ENCODE data around the gene GGACT.
"Not testable (repeated sequence)": the region's sequence is repeated elsewhere in the genome, so short reads cannot be mapped to it uniquely, and the experiment has no call there.

GGACT gene

DNA sequence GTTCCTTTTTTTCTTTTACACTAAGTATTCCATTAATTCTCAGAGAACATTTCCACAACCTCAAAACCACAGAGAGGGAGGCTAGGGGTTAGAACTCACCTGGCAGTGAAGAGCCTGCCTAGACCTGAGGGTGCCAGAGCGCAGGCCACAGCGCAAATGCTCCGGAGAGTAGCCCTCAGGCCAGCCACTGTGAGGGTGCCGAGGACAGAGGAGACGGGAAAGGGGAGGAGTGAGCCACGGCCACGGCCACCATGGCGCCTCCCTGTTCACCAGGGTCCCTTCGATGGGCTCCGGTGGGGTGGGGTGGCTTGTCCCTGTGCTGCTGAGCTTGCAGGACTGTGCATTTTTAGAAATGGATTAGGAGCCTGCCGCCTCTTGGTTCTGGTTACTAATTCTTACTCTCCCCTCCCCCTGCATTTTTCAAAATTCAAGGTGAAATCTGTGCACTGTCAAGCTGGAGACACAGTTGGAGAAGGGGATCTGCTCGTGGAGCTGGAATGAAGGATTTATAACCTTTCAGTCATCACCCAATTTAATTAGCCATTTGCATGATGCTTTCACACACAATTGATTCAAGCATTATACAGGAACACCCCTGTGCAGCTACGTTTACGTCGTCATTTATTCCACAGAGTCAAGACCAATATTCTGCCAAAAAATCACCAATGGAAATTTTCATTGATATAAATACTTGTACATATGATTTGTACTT lies 58.8 kb downstream of the GGACT start:
- no peak for DNase-seq (ENCODE audit: low read depth)

- DNase-seq (ENCODE audit: low read depth) = no peak
Observed at GRCh38 chr13:100528820-100529219, 59.8 kb downstream of the GGACT start.

DNA sequence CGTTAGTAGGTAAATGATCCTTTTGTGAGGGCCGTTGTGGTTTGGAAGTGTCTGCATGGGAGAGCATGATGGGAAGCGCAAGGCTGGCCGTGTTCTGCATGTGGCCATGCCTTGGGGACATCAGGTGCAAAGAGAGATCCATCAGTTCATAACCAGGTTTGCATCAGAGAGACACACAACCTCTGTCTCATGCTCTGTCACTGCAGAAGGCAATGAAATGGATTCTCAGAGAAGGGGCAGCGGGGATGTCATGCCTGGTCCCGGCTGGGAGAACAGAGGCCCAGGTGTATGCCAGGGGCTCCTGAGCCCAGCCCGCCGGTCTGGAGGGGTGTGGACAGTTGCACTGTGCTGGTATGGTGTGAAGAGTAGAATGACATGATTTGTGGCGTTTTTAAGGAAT lies 60.2 kb downstream of the GGACT start:
- DNase-seq (ENCODE audit: low read depth) = no peak

DNA sequence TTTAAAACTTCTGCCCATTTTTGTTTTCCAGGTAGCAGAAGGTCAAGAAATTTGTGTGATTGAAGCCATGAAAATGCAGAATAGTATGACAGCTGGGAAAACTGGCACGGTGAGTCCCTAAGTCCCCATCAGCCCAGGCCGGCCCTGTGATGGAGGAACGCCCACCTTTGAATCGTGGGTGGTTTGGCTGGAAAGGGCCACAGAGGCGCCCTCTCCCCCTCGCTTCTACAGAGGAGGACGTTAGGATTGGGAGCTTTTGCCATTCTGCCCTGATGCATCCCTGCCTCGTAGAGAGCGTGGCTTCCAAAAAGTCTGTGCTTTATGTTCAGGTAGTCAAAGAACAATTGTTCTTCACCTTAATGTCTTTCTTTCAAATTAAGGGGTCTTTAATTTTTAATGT lies 60.9 kb downstream of the GGACT start:
- no peak for DNase-seq (ENCODE audit: low read depth)

DNA sequence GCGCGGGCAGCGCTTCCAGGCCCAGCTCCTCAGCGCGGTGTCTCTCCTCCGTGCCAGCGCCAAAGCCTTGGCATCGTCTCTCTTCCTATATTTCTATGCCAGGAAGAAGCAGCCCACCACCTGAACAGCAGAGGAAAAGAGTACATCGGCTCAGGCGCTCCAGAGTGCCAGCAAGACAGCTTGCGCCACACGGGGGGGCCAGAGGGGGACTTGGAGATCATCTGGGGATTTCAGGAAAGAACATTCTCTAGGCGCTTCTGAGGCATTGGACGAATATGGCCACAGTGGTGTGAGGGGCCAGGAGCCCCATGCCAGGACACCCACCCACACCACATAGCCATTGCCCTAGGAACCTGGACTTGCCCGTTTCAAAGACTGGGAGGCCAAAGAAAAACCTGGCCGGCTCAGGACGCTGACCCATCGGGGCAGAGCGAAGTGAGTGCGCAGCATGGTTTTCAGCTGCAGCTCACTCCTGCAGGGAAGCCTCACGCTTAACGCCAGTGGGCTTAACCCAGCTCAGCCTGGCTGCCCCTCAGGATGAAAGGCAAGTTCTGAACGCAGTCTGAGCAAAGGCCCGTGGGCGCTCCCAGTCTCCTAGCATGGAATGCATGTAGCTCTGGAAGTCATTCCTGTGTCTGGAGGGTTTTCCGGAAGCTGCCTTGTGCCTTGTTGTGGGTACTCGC lies 62.1 kb downstream of the GGACT start:
- no peak for DNase-seq (ENCODE audit: low read depth)

DNA sequence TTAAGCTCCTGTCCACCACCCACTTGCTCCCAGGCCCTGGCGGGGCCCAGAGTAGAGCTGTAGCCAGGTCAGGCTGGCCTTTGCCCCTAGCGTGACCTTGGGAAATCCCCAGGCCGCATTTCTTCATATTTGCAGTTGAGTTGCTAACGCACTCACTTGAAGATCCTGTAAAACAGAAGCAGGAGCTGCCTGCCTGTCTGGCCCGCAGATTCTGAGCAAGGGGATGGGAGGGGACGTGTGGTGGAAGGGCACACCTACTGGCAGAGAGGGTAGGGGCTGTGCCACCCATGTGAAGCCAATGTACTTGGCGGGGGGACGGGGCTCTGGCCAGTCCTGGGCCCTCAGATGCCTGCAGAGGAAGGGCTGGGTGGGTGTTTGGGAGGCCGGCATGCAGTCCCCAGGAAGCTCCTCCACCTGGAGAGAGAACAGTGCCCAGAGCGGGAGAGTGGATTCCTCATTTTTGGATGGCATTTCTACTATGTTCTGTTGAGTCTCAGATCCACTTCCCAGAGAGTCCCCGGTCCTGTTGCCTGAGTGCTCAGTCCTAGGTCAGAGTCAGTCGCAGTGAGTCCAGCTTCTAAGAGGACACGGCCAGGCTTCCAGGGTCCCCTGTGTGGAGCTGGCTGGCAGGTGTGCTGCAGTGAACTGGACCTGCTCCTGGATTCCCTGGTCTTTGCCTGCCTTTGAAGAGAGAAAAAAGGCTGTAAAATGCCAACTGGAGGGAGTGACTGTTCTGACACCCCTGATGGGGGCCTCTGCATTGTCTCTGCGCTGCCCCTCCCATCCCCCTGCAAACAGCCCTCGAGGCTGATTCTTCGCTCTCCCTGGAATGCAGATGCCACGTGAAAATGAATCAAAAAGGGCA lies 62.9 kb downstream of the GGACT start:
- no peak for DNase-seq (ENCODE audit: low read depth)

- not testable (repeated sequence) for DNase-seq (ENCODE audit: low read depth)
Observed at GRCh38 chr13:100524688-100525087, 63.9 kb downstream of the GGACT start.

DNA sequence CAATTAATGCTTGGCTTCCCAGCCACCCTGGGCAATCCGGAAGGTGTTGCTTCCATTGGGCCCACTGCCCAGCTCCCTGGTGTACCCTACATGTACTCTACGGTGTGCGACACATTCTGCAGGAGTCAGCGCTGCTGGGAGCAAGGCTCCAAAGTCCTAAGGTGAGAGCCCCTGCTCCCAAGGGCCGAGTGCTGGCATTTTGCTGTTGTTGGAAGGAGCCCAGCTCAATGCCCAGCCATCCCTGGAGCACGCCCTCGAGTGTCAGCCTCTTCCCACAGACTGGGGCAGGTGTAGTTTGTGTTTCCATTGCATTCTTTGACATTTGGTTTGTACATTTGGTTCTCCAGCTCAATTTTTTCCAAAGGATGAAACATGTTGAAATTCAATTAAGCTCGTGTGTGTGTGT lies 64.6 kb downstream of the GGACT start:
- DNase-seq (ENCODE audit: low read depth) = no peak

GRCh38 chr13:100523411-100523810 lies 65.2 kb downstream of the GGACT start:
- no peak for DNase-seq (ENCODE audit: low read depth)

DNA sequence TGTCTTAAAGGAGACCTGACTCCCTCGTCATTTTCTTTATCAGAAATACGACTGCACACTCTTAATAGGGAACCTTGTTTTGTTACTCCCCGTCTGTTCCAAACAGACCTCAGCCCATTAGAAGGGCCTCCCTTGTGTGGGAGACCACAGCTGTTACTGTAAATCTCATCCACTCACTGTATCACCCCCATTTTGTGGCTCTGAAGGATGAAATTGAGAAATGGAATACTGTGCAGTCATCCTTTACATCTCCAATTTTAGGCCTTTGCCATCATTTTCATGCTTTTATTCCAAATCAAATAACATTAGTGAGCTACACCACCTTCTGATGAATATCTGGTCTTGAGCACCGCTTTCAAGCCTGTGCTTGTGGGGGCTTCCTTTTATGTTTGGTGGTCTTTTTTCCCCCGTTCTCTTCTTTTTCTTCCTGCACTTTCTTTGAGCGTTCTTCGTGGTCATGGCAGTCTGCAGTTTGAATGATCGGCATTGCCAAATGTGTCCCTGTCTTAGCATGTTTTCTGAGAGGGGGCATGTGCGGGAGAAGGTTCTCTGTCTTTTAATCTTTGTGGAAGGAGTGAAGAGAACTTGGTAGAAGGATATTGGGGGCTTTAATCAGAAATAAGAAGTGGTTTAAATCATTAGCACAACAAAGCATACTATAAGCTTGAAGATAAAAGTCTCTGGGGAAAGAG lies 65.8 kb downstream of the GGACT start:
- no peak for DNase-seq (ENCODE audit: low read depth)

DNA sequence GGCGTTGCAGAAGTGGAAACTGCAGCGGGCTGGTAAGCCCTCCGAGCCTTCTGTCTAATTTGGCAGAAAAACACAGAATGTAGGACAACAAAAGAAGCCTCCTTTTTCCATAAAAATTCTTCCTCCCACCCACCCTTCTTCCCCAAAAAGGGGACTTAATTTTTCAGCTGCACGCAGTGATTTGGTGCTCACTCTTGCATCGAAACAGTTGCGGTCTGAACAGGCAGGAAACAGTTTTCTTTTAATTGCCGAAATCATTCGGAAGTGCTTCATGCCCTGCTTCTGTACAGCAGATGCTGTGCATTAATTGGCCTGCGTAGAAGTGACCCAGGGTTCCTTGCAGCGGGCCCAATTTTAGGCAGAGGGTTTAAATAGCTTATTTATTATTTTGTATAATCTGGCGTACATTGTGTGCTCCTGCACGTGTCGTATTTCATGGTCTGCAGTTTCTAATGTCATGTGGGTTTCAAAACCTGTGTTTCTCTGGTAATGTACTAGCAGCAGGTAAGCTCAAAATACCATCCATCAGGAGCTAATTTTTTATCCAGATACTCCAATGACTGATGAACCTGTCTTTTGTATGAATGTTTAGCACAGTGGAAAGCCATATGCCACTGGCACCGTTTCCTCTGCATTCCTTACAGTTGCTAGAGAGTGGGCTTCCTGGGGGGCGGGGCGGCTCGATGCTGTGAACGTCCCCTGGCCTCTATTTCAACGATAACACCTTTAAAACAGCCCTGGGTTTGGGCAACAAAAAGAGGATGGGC lies 66.6 kb downstream of the GGACT start:
- no peak for DNase-seq (ENCODE audit: low read depth)

- no peak for DNase-seq (ENCODE audit: low read depth)
Observed at GRCh38 chr13:100520936-100521850, 67.4 kb downstream of the GGACT start.

GRCh38 chr13:100519626-100520025 lies 69.0 kb downstream of the GGACT start:
- no peak for DNase-seq (ENCODE audit: low read depth)

DNA sequence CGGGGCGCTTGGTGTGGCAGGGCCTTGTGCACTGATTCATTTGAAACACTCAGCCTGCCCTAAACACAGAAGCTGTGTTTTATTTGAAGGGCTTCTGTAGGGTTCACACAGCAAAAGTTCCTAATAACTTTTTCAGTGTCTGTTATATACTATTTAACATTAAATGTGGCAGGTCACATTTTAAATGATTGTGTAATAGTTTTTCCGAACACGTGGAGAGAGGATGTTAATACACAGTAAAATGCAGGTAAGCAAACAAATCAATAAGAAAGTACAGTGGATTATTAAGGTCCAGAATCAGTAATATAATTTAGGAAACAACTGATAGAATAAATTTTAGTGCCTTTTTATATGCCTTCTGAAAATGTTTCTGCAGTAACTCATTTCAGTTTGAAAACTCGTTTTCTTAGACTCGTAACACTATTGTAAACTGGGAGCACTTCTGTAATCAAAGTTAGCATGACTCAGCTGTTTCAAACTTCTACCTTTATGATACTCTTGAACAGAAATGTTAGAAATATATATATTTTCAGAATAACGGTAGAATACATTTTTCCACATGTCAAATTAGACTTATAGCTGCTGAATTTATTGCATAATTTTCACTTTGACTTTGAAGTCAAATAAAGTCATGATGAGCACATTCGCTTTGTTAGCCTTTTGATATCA lies 70.1 kb downstream of the GGACT start:
- DNase-seq (ENCODE audit: low read depth) = no peak

GRCh38 chr13:100517728-100518127 lies 70.9 kb downstream of the GGACT start:
- no peak for DNase-seq (ENCODE audit: low read depth)

DNA sequence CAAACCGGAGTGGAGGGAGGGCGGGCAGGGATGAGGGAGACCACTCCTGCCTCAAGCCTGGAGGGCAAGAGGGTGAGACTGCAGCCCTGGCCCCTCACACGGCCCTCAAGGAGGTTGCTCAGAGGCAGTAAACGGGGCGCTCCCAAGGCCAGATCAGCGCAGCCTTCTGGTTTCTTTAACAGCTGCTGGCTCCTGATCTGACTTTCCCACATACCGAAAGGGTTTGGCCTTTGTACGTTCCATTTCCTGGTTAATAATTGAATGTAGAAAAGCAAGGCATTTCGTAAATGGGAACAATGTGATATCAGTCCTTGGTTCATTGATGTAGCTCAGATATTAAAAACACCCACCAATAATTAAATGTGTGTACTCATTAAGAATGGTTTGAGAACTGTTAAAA lies 71.5 kb downstream of the GGACT start:
- DNase-seq (ENCODE audit: low read depth) = no peak

DNA sequence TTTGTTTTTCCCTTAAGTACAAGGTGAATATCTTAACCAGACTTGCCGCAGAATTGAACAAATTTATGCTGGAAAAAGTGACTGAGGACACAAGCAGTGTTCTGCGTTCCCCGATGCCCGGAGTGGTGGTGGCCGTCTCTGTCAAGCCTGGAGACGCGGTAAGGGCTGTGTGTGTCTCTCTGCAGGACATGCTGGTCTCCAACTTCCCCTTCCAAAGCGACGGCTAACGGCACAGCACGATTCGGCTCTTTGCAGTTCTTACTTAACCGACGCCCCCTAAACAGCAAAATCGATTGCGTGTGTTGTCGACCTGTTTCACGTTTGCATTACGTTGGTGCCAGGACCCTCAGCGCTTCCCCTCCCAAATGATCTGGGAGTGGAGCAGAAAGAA lies 73.2 kb downstream of the GGACT start:
- no peak for DNase-seq (ENCODE audit: low read depth)

DNA sequence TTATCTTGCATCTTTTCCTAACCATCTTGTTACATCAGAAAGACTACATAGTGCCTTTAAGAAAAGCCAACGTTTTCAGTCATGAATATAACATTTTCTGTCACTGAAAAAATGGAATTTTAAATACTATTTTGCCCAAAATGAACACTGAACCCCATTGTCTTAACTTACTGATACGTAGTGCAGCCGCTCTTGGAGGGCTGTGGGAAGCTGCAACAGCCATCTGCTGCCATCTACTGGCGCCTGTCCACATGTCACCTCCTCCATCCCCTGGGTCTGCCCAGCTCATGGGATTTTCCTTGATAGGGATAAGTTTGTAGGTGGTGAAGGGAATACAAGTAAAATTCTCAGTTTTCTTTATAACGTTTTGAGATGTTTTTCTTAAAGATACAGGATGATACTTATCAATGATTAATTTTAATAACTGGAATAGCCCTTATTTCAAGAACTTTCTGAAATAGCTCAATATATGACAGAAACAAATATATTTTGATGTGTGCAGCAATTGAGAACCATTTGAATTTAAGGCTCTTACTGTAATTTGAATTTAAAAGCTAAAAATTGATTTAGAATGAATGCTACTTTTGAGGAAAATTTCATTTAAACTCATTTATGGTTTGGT lies 73.7 kb downstream of the GGACT start:
- DNase-seq (ENCODE audit: low read depth) = peak; percentile 73

- DNase-seq (ENCODE audit: low read depth) = peak; percentile 48
Observed at GRCh38 chr13:100513987-100514670, 74.5 kb downstream of the GGACT start.
